Neural cell (in vitro differentiated cells): ENCODE measurements around the gene IL31RA. TPM values are rescaled to one million over a fixed set of nuclear protein-coding genes. Genes with fewer than 3 reads are reported as not detected.

ENCODE experiments used
- H2AFZ ChIP-seq: fragments of 200-600, 300-800 bp; sonication (generic), shearing (Covaris generic); 2 replicates; pipeline ENCODE4 v1.6.0; 2014; ENCODE audit warnings: low read depth, mild to moderate bottlenecking, antibody characterized with exemption, low read length, moderate library complexity
- H3F3A ChIP-seq: fragments of 200-600 bp; shearing (Covaris generic); 2 replicates; pipeline ENCODE4 v1.6.1; 2016; ENCODE audit warnings: mild to moderate bottlenecking, moderate library complexity, mixed read lengths, antibody characterized with exemption, low read length; ENCODE audit not compliant: insufficient read depth, poor library complexity, severe bottlenecking
- H3K27ac ChIP-seq: fragments of 200-600, 300-800 bp; sonication (generic), shearing (Covaris generic); 2 replicates; pipeline ENCODE4 v1.5.1; 2014; ENCODE audit warnings: mild to moderate bottlenecking, low read length, moderate library complexity
- H3K27me3 ChIP-seq: fragments of 300-800, 200-600 bp; sonication (generic), shearing (Covaris generic); 2 replicates; pipeline ENCODE4 v1.6.0; 2014; ENCODE audit warnings: mild to moderate bottlenecking, low read depth, low read length, moderate library complexity; ENCODE audit not compliant: insufficient read depth
- H3K36me3 ChIP-seq: fragments of 300-800, 200-600 bp; sonication (generic), shearing (Covaris generic); 2 replicates; pipeline ENCODE4 v1.5.1; 2014; ENCODE audit warnings: mild to moderate bottlenecking, antibody characterized with exemption, low read length, moderate library complexity; ENCODE audit not compliant: insufficient read depth
- H3K4me2 ChIP-seq: fragments of 300-800, 200-600 bp; sonication (generic), shearing (Covaris generic); 2 replicates; pipeline ENCODE4 v1.6.0; 2014; ENCODE audit warnings: mild to moderate bottlenecking, low read length
- H3K4me3 ChIP-seq: fragments of 300-800, 200-600 bp; sonication (generic), shearing (Covaris generic); 2 replicates; pipeline ENCODE4 v1.5.1; 2014; ENCODE audit warnings: mild to moderate bottlenecking, low read length, moderate library complexity
- H3K79me2 ChIP-seq: fragments of 200-600 bp; shearing (Covaris generic); replicated peaks from 2 replicates; pipeline ENCODE4 v1.6.0; 2014; ENCODE audit warnings: mild to moderate bottlenecking, low read length, moderate library complexity; ENCODE audit not compliant: insufficient read depth
- H3K9ac ChIP-seq: fragments of 300-800, 200-600 bp; sonication (generic), shearing (Covaris generic); 2 replicates; pipeline ENCODE4 v1.6.1; 2016; ENCODE audit warnings: mild to moderate bottlenecking, low read length, mixed read lengths
- H3K9me2 ChIP-seq: fragments of 200-600 bp; shearing (Covaris generic); 2 replicates; pipeline ENCODE4 v1.6.1; 2016; ENCODE audit warnings: mild to moderate bottlenecking, low read length, mixed read lengths; ENCODE audit not compliant: insufficient read depth
- H3K9me3 ChIP-seq: fragments of 200-600, 300-800 bp; sonication (generic), shearing (Covaris generic); 2 replicates; pipeline ENCODE4 v1.6.1; 2016; ENCODE audit warnings: mild to moderate bottlenecking, mixed run types, low read length, moderate library complexity, mixed read lengths
- H4K20me1 ChIP-seq: fragments of 200-600 bp; shearing (Covaris generic); 2 replicates; pipeline ENCODE4 v1.6.1; 2016; ENCODE audit warnings: mild to moderate bottlenecking, mixed run types; ENCODE audit not compliant: insufficient read depth
- EP300 ChIP-seq: fragments of 450-650 bp; conservative IDR thresholded peaks from 2 replicates; pipeline ENCODE4 v1.6.1; 2014; ENCODE audit warnings: antibody characterized with exemption, mild to moderate bottlenecking, moderate library complexity; ENCODE audit not compliant: poor library complexity, severe bottlenecking
- EZH2 ChIP-seq: fragments of 200-600, 300-800 bp; shearing (Covaris generic), sonication (generic); IDR thresholded peaks from 2 replicates; pipeline ENCODE4 v1.6.1; 2014; ENCODE audit warnings: antibody characterized with exemption, low read length, borderline replicate concordance, mild to moderate bottlenecking; ENCODE audit not compliant: insufficient read depth, poor library complexity, severe bottlenecking
- MXI1 ChIP-seq: fragments of 450-650 bp; conservative IDR thresholded peaks from 2 replicates; pipeline ENCODE4 v1.6.1; 2014; ENCODE audit warnings: antibody characterized with exemption, mild to moderate bottlenecking; ENCODE audit not compliant: poor library complexity, severe bottlenecking
- POLR2AphosphoS5 ChIP-seq: IDR thresholded peaks from 2 replicates; pipeline ENCODE4 v1.6.1; 2012
- RAD21 ChIP-seq: fragments of 450-650 bp; conservative IDR thresholded peaks from 2 replicates; pipeline ENCODE4 v1.6.1; 2014; ENCODE audit warnings: antibody characterized with exemption, mild to moderate bottlenecking, moderate library complexity
- REST ChIP-seq: IDR thresholded peaks from 2 replicates; pipeline ENCODE4 v1.6.1; 2012; ENCODE audit warnings: borderline replicate concordance
- SMC3 ChIP-seq: fragments of 450-650 bp; conservative IDR thresholded peaks from 2 replicates; pipeline ENCODE4 v1.6.1; 2014; ENCODE audit warnings: antibody characterized with exemption, mild to moderate bottlenecking, moderate library complexity; ENCODE audit not compliant: poor library complexity
- TAF1 ChIP-seq: IDR thresholded peaks from 2 replicates; pipeline ENCODE4 v1.6.1; 2012; ENCODE audit warnings: low read depth
- polyA plus RNA-seq: library from polyadenylated mRNA; depleted of rRNA; stranded (reverse); fragments of >200 nt; gene quantifications from 2 replicates; pipeline ENCODE4 v1.2.3, GENCODE V29; 2014
- TF ChIP-seq, protein P1 (sequence below): fragments of 450-650 bp; IDR thresholded peaks from 2 replicates; pipeline ENCODE4 v1.5.1; 2014; ENCODE audit warnings: antibody characterized with exemption, mild to moderate bottlenecking, moderate library complexity; ENCODE audit not compliant: poor library complexity, severe bottlenecking

Gene IL31RA
- polyA plus RNA-seq, 1 donor from 2014 or later: not detected

GRCh38 chr5:55923865-55924500, 72.8 kb downstream of the IL31RA start:
- no peak overlapping the region for H3K27ac ChIP-seq
- no peaks in the 10 kb centered on the region for H4K20me1 ChIP-seq
- no peak overlapping the region for H3K9ac ChIP-seq
- no peaks in the 10 kb centered on the region for H3K36me3 ChIP-seq
- no peak overlapping the region for H2AFZ ChIP-seq
- H3K79me2 ChIP-seq: no peaks in the 10 kb centered on the region
- no peaks in the 10 kb centered on the region for H3K9me3 ChIP-seq
- no peak overlapping the region for H3K4me3 ChIP-seq
- no peaks in the 10 kb centered on the region for H3K9me2 ChIP-seq
- H3K4me2 ChIP-seq: no peak overlapping the region
- no peaks in the 10 kb centered on the region for H3K27me3 ChIP-seq
- no peaks in the 10 kb centered on the region for H3F3A ChIP-seq
- no peak for TF ChIP-seq REST
- no peak for TF ChIP-seq EP300
- no peak for TF ChIP-seq MXI1

- Histone ChIP-seq H4K20me1 (no peaks in the 10 kb centered on the region), H3K9me3 (no peaks in the 10 kb centered on the region), H3K4me3 (no peak overlapping the region), H2AFZ (no peak overlapping the region), H3K36me3 (no peaks in the 10 kb centered on the region), H3K9ac (no peak overlapping the region), H3K9me2 (no peaks in the 10 kb centered on the region), H3K27ac (no peak overlapping the region), H3K4me2 (no peak overlapping the region), H3K79me2 (no peaks in the 10 kb centered on the region), H3K27me3 (no peaks in the 10 kb centered on the region), H3F3A (no peaks in the 10 kb centered on the region)
- TF ChIP-seq MXI1 (no peak), TAF1 (no peak), EP300 (no peak), SMC3 (no peak), POLR2AphosphoS5 (no peak), EZH2 (no peak), RAD21 (no peak)
- TF ChIP-seq, protein P1, sequence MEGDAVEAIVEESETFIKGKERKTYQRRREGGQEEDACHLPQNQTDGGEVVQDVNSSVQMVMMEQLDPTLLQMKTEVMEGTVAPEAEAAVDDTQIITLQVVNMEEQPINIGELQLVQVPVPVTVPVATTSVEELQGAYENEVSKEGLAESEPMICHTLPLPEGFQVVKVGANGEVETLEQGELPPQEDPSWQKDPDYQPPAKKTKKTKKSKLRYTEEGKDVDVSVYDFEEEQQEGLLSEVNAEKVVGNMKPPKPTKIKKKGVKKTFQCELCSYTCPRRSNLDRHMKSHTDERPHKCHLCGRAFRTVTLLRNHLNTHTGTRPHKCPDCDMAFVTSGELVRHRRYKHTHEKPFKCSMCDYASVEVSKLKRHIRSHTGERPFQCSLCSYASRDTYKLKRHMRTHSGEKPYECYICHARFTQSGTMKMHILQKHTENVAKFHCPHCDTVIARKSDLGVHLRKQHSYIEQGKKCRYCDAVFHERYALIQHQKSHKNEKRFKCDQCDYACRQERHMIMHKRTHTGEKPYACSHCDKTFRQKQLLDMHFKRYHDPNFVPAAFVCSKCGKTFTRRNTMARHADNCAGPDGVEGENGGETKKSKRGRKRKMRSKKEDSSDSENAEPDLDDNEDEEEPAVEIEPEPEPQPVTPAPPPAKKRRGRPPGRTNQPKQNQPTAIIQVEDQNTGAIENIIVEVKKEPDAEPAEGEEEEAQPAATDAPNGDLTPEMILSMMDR: no peak
Measured at GRCh38 chr5:55924744-55925143, 73.6 kb downstream of the IL31RA start.
